ENCODE measurements around the gene AKAP8L. TPM values are rescaled to one million over a fixed set of nuclear protein-coding genes. Genes with fewer than 3 reads are reported as not detected.
A peak's percentile ranks its signal among the peaks of the same experiment; 100 is the strongest.
"Not testable (repeated sequence)": the region's sequence is repeated elsewhere in the genome, so short reads cannot be mapped to it uniquely, and the experiment has no call there.

The AKAP8L gene
- total RNA-seq, 4 donors from 2014 or later: 112 to 329 (median 172) TPM

DNA sequence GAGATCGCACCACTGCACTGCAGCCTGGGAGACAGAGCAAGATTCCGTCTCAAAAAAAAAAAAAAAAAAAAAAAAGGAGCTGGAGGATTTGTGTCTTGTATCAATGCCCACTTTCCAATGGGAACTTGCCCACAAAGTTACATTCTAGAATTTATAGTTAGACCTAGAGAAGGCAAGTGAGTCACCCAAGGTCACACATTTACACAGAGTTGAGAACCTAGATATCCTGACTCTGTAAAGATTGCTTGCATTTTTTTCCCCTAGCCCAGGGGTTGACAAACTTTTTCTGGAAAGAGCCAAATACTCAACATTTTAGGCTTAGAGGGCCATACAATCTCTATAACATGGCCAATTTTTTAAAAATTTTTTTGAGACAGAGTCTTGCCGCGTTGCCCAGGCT is 78.7 kb downstream of the AKAP8L start:
- Histone ChIP-seq H3K4me3 (no peak overlapping the region), H3K27me3 (no peaks in the 10 kb centered on the region), H3K4me1 (peaks cover 0 to 2% (median 0%) of the 10 kb centered on the region in 4 donors), H3K9me3 (no peaks in the 10 kb centered on the region), H3K27ac (no peak overlapping the region), H3K36me3 (no peaks in the 10 kb centered on the region)
- TF ChIP-seq POLR2AphosphoS5 (IDR thresholded peaks at IDR 0.05) (no peak), POLR2A (IDR thresholded peaks at IDR 0.05) (no peak), EP300 (IDR thresholded peaks at IDR 0.05; ENCODE audit: low read depth) (no peak)
- TF ChIP-seq, protein P1, sequence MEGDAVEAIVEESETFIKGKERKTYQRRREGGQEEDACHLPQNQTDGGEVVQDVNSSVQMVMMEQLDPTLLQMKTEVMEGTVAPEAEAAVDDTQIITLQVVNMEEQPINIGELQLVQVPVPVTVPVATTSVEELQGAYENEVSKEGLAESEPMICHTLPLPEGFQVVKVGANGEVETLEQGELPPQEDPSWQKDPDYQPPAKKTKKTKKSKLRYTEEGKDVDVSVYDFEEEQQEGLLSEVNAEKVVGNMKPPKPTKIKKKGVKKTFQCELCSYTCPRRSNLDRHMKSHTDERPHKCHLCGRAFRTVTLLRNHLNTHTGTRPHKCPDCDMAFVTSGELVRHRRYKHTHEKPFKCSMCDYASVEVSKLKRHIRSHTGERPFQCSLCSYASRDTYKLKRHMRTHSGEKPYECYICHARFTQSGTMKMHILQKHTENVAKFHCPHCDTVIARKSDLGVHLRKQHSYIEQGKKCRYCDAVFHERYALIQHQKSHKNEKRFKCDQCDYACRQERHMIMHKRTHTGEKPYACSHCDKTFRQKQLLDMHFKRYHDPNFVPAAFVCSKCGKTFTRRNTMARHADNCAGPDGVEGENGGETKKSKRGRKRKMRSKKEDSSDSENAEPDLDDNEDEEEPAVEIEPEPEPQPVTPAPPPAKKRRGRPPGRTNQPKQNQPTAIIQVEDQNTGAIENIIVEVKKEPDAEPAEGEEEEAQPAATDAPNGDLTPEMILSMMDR (IDR thresholded peaks at IDR 0.05): no peak
- in situ Hi-C loops (cut with MboI; ENCODE audit: low pct_ligation_motif_present in 1 of 4, low pct_unique_long_range_greater_than_20kb in 1 of 4, low sequenced_read_pairs in 3 of 4): no loop called here
- no peak for DNase-seq
- intact Hi-C loops (cut with DNase I; ENCODE audit: low total_unique reads): no loop called here
- WGBS, 2 donors (ENCODE audit: low coverage in 1 of 2): 93 to 96% methylated on average over 2 to 4 of the region's 4 CpGs

DNA sequence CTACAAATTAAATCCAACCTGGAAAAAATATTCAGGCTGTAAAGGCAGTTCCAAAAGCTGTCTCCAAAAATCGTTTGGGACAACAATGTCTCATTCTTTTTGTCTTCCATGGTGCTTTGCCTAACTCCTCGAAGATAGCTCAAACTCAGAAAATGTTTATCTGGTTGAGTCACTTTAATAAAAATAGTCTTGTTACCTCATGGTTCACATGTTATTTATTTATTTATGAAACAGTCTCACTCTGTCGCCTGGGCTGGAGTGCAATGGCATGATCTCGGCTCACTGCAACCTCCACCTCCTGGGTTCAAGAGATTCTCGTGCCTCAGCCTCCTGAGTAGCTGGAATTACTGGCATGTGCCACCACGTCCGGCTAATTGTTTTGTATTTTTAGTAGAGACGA is 81.6 kb downstream of the AKAP8L start:
- Histone ChIP-seq H3K4me3 (no peak overlapping the region), H3K9me3 (no peaks in the 10 kb centered on the region), H3K36me3 (no peaks in the 10 kb centered on the region), H3K4me1 (peaks cover 0 to 14% (median 9%) of the 10 kb centered on the region in 4 donors), H3K27ac (no peak overlapping the region), H3K27me3 (no peaks in the 10 kb centered on the region)
- DNase-seq: no peak
- WGBS, 2 donors (ENCODE audit: low coverage in 1 of 2): 68 to 83% methylated on average over 7 to 8 of the region's 8 CpGs
- no peak for TF ChIP-seq POLR2AphosphoS5 (IDR thresholded peaks at IDR 0.05)
- TF ChIP-seq EP300 (IDR thresholded peaks at IDR 0.05; ENCODE audit: low read depth): no peak
- TF ChIP-seq, protein P1 (IDR thresholded peaks at IDR 0.05): no peak
- TF ChIP-seq POLR2A (IDR thresholded peaks at IDR 0.05): no peak
- intact Hi-C loops (cut with DNase I; ENCODE audit: low total_unique reads): no loop called here
- in situ Hi-C loops (cut with MboI; ENCODE audit: low pct_ligation_motif_present in 1 of 4, low pct_unique_long_range_greater_than_20kb in 1 of 4, low sequenced_read_pairs in 3 of 4): no loop called here

DNA sequence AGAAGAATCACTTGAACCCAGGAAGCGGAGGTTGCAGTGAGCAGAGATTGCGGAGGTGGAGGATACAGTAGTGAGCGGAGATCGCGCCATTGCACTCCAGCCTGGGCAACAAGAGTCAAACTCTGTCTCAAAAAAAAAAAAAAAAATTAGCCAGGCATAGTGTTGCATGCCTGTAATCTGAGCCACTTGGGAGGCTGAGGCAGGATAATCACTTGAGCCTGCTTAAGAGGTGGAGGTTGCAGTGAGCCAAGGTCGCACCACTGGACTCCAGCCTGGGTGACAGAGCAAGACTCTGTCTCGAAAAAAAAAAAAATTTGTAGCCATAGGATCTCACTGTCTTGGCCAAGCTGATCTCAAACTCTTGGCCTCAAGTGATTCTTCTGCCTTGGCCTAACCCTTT is 82.8 kb downstream of the AKAP8L start:
- intact Hi-C loops (cut with DNase I; ENCODE audit: low total_unique reads); DNase-seq; H3K36me3 ChIP-seq; H3K9me3 ChIP-seq; H3K27ac ChIP-seq; H3K4me3 ChIP-seq; in situ Hi-C loops (cut with MboI; ENCODE audit: low pct_ligation_motif_present in 1 of 4, low pct_unique_long_range_greater_than_20kb in 1 of 4, low sequenced_read_pairs in 3 of 4); H3K27me3 ChIP-seq: not testable (repeated sequence)
- 78 to 85% methylated on average over 7 of the region's 7 CpGs for WGBS, 2 donors (ENCODE audit: low coverage in 1 of 2)
- H3K4me1 ChIP-seq: peaks cover 0 to 15% (median 11%) of the 10 kb centered on the region in 4 donors

DNA sequence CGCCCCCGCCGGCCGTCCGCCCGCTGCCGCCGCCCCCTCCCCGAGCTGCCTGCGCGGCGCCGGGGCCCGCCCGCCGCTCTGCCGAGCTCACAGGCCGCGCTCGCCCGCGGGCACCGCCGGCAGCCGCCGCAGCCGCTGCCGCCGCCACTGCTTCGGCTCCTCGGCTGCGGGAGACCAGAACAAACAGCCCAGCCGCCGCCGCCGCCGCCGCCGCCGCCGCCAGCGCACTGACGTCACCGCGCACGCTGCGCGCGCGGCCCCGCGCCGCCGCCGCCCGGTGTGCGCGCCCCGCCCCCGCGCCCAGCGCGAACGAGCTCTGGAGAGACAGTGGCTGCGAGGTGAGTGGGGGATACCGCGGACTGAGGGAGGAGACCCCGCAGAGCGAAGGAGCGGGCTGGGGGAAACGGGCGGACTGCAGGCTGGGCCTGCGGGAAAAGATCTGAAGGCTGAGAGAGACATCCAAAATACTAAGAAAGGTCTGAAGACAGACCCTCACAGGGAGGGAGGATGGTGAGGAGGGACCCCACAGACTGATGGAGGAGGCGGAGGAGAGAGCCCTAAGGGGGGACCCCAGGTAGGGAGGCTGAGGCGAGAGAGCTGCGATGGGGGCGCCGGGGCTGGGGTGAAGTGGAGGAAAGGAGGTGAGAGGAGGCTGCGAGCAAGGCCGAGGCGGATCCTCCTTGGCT is 86.3 kb downstream of the AKAP8L start, which contains the start of gene BRD4:
TSS of gene BRD4 (minus strand) at position 229 of the 686 bp plus-strand sequence. CDS start 59,440 bp downstream, outside the sequence.
- TF ChIP-seq POLR2AphosphoS5 (IDR thresholded peaks at IDR 0.05): peak in 2 of 3 donors; percentile 44 to 62
- no peak for TF ChIP-seq POLR2A (IDR thresholded peaks at IDR 0.05)
- no peak for TF ChIP-seq EP300 (IDR thresholded peaks at IDR 0.05; ENCODE audit: low read depth)
- TF ChIP-seq, protein P1 (IDR thresholded peaks at IDR 0.05): no peak
- Histone ChIP-seq H3K9me3 (no peaks in the 10 kb centered on the region), H3K4me3 (peak within 1 kb of the TSS; percentile 82 to 98 (median 91)), H3K27ac (peak within 1 kb of the TSS; percentile 89 to 94 (median 94)), H3K4me1 (peaks cover 17 to 49% (median 33%) of the 10 kb centered on the region in 4 donors), H3K27me3 (no peaks in the 10 kb centered on the region), H3K36me3 (no peaks in the 10 kb centered on the region)
- intact Hi-C loops (cut with DNase I; ENCODE audit: low total_unique reads) (loop anchor here (5.0 kb wide), 1 partner anchor 70 kb away; no protein-coding TSS in a partner anchor), in situ Hi-C loops (cut with MboI; ENCODE audit: low pct_ligation_motif_present in 1 of 4, low pct_unique_long_range_greater_than_20kb in 1 of 4, low sequenced_read_pairs in 3 of 4) (no loop called here)
- DNase-seq: peak; percentile 79
- WGBS, 2 donors (ENCODE audit: low coverage in 1 of 2): 0 to 4% methylated on average over 6 to 41 of the region's 81 CpGs

All from transverse colon (tissue), 4 donors.